Panc1 (cell line): ENCODE results near the gene SPACA7.

ENCODE experiments used
- POLR2AphosphoS5 ChIP-seq: IDR thresholded peaks from 2 replicates; pipeline ENCODE4 v1.6.1; 2012; ENCODE audit warnings: mild to moderate bottlenecking, low read depth, low read length, moderate library complexity
- TF ChIP-seq, protein P1 (sequence below): fragments of 450-650 bp; IDR thresholded peaks from 2 replicates; pipeline ENCODE4 v1.5.1; 2017; ENCODE audit warnings: mild to moderate bottlenecking

DNA sequence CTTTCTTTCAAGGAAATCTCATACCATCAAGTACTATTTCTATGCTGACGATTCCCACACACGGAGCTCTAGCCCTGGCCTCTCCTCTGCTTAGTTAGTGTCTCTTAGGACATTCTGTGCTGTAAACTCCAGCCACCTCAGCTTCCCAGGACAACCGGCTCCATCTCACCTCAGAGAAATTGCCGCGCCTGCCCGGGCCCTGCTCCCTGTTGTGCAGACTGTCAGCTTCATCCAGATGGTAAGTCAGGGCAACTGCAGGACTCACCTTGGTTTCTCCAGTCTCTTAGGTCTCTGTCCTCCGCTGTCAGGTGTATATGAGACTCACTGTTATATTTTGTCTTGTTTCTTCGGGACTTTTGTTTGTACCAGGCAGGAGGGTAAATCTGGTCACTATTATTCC lies 98.7 kb downstream of the SPACA7 start:
- TF ChIP-seq POLR2AphosphoS5: no peak
- TF ChIP-seq, protein P1, sequence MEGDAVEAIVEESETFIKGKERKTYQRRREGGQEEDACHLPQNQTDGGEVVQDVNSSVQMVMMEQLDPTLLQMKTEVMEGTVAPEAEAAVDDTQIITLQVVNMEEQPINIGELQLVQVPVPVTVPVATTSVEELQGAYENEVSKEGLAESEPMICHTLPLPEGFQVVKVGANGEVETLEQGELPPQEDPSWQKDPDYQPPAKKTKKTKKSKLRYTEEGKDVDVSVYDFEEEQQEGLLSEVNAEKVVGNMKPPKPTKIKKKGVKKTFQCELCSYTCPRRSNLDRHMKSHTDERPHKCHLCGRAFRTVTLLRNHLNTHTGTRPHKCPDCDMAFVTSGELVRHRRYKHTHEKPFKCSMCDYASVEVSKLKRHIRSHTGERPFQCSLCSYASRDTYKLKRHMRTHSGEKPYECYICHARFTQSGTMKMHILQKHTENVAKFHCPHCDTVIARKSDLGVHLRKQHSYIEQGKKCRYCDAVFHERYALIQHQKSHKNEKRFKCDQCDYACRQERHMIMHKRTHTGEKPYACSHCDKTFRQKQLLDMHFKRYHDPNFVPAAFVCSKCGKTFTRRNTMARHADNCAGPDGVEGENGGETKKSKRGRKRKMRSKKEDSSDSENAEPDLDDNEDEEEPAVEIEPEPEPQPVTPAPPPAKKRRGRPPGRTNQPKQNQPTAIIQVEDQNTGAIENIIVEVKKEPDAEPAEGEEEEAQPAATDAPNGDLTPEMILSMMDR: no peak
